Heart left ventricle (tissue), 16 donors: ENCODE data around the gene ALG1. TPM values are rescaled to one million over a fixed set of nuclear protein-coding genes. Genes with fewer than 3 reads are reported as not detected.
A peak's percentile ranks its signal among the peaks of the same experiment; 100 is the strongest.

Experiments used
- ATAC-seq, 4 donors: fragments of 200-7000 bp; cut with Tn5 transposase; one replicate each; pipeline ENCODE4 v1.9.1; 2020 to 2022; ENCODE audit warnings: moderate library complexity in 4 of 4, mild to moderate bottlenecking in 3 of 4, moderate number of reproducible peaks in 1 of 4
- DNase-seq, 5 donors: peaks; one replicate each; pipeline ENCODE4 v3.0.0-alpha.2; 2020
- H3K27ac ChIP-seq, 12 donors: fragments of 200-600 bp; sonication (generic) in 4 of 12; one replicate each; pipeline versions ENCODE4 v1.5.0 to v1.8.0; 2016 to 2022; ENCODE audit warnings: mild to moderate bottlenecking in 2 of 12
- H3K27me3 ChIP-seq, 9 donors: fragments of 200-600 bp; sonication (generic) in 2 of 9; one replicate each; pipeline versions ENCODE4 v1.5.1 to v1.8.0; 2016 to 2022; ENCODE audit warnings: mild to moderate bottlenecking in 3 of 9
- H3K36me3 ChIP-seq, 9 donors: fragments of 200-600 bp; sonication (generic) in 2 of 9; one replicate each; pipeline versions ENCODE4 v1.5.0 to v1.8.0; 2018 to 2022; ENCODE audit warnings: mild to moderate bottlenecking in 2 of 9
- H3K4me1 ChIP-seq, 12 donors: fragments of 200-600 bp; sonication (generic) in 4 of 12; one replicate each; pipeline versions ENCODE4 v1.5.0 to v1.8.0; 2016 to 2022; ENCODE audit warnings: mild to moderate bottlenecking in 3 of 12
- H3K4me3 ChIP-seq, 12 donors: fragments of 200-600 bp; sonication (generic) in 4 of 12; one replicate each; pipeline versions ENCODE4 v1.5.0 to v1.8.0; 2017 to 2022; ENCODE audit warnings: mild to moderate bottlenecking in 9 of 12, moderate library complexity in 4 of 12
- H3K9me3 ChIP-seq, 12 donors: fragments of 200-600 bp; sonication (generic) in 4 of 12; one replicate each; pipeline versions ENCODE4 v1.5.0 to v1.8.0; 2016 to 2022; ENCODE audit warnings: mild to moderate bottlenecking in 1 of 12
- CTCF ChIP-seq, 12 donors: fragments of 200-600 bp; sonication (generic) in 4 of 12; IDR thresholded peaks; one replicate each; pipeline versions ENCODE4 v1.5.0 to v1.8.0; 2018 to 2022; ENCODE audit warnings: antibody characterized with exemption in 12 of 12, mild to moderate bottlenecking in 5 of 12
- POLR2A ChIP-seq, 2 donors: fragments of 450-650 bp; IDR thresholded peaks; one replicate each; pipeline ENCODE4 v1.6.1; 2017; ENCODE audit warnings: antibody characterized with exemption in 2 of 2, mild to moderate bottlenecking in 2 of 2, moderate library complexity in 2 of 2
- WGBS, 4 donors: extraction: QIAGEN DNeasy Blood & Tissue Kit in 2 of 4; methylation state at CpG; one replicate each; pipeline versions ENCODE4 v1.1.5 to v1.1.7; 2013 to 2018; 5-methylcytosine and 5-hydroxymethylcytosine counted together
- intact Hi-C, 10 donors: fragments of 100-400 bp; cut with DNase I; formaldehyde crosslinking; loops; one replicate each; pipeline versions ENCODE4 v1.11.1 to v1.14.2; 2022
- polyA plus RNA-seq, 2 donors: library from polyadenylated mRNA; stranded (reverse); fragments of 200-250 nt; gene quantifications; one replicate each; pipeline ENCODE4 v1.2.3, GENCODE V29; 2013
- total RNA-seq, 9 donors: library from RNA; depleted of rRNA in 2 of 9; stranded (reverse); fragments of >200 nt in 2 of 9; fragmentation: NEBNext Ultra II Directional in 3 of 9; extraction: Animal tissue kit (Norgen Biotek cat#: 25700) in 3 of 9; gene quantifications; one replicate each; pipeline versions ENCODE4 v1.1.0 to v1.2.4, GENCODE V29; 2016 to 2023
- donor health status: ischemic (EF 13 %, LVEDD 7.1; RV severe dilation, severe dysfunction).
- donor health status: healthy with polysubstance abuse.
- donor health status: DM: no; HTN: yes; CAD: no.
- donor health status: DM: no; HTN: no; CAD: no.
- donor health status: ischemic (EF 25% LVEDD 6.9; RV normal size, moderate dysfunction).
- donor health status: ischemic (EF 25% LVEDD 5.7; RV mildly dilated, moderate dysfunction).
- donor health status: healthy.
- donor health status: DM: yes; HTN: yes; CAD: no.
- donor health status: ischemic (EF 35%, LVEDD 5.7; RV mildly dilated, moderate dysfunction).
- donor health status: nonischemic (EF 11% LVEDD 7.7; RV severe dilation, severe dysfunction).
- donor health status: DM: yes; HTN: yes; CAD: no.
- donor health status: PGD.
- donor health status: ischemic (EF 29% LVEDD 5.4; RV normal size, mild dysfunction).
- donor health status: nonischemic (EF 23%, LVEDD 6.1; RV moderate dilation, normal function).

ALG1 gene
- total and polyA plus RNA-seq, 11 donors, result 6.0 to 17.1 (median 9.7) TPM

GRCh38 chr16:5054876-5055865 is 16.5 kb upstream of the ALG1 start:
- DNase-seq (peak in 1 of 5 donors; percentile 1), ATAC-seq (no peak)
- WGBS, 4 donors, result 89 to 92% (median 92%) methylated on average over 14 to 16 of the region's 16 CpGs
- H3K9me3 ChIP-seq, result peaks cover 0 to 9% (median 0%) of the 10 kb centered on the region in 12 donors
- H3K36me3 ChIP-seq, result no peaks in the 10 kb centered on the region
- intact Hi-C loops, result no loop called here
- peaks cover 0 to 9% (median 0%) of the 10 kb centered on the region in 12 donors for H3K4me1 ChIP-seq
- no peak overlapping the region for H3K4me3 ChIP-seq
- H3K27ac ChIP-seq, result no peak overlapping the region
- TF ChIP-seq CTCF (IDR thresholded peaks at IDR 0.05), result no peak
- no peak for TF ChIP-seq POLR2A (IDR thresholded peaks at IDR 0.05)
- H3K27me3 ChIP-seq, result no peaks in the 10 kb centered on the region

- 14 to 27% (median 21%) methylated on average over 10 to 11 of the region's 11 CpGs for WGBS, 4 donors
- Histone ChIP-seq H3K27me3 (no peaks in the 10 kb centered on the region), H3K9me3 (no peaks in the 10 kb centered on the region), H3K27ac (no peak overlapping the region), H3K4me3 (no peak overlapping the region), H3K4me1 (peaks cover 0 to 9% (median 0%) of the 10 kb centered on the region in 12 donors), H3K36me3 (no peaks in the 10 kb centered on the region)
- DNase-seq, result no peak
- intact Hi-C loops, result no loop called here
- TF ChIP-seq POLR2A (IDR thresholded peaks at IDR 0.05) (no peak), CTCF (IDR thresholded peaks at IDR 0.05) (peak in 7 of 12 donors; percentile 7 to 38 (median 24))
- ATAC-seq, result peak in 1 of 4 donors; percentile 41
Observed at GRCh38 chr16:5056352-5056751, 15.3 kb upstream of the ALG1 start.

GRCh38 chr16:5058476-5058875 is 13.2 kb upstream of the ALG1 start:
- WGBS, 4 donors, result 24 to 52% (median 34%) methylated on average over 3 to 7 of the region's 7 CpGs
- H3K4me3 ChIP-seq, result no peak overlapping the region
- ATAC-seq (peak; percentile 38 to 89 (median 78)), DNase-seq (peak in 3 of 5 donors; percentile 35 to 52 (median 37))
- peak overlapping the region in 1 of 12 donors; percentile 62 for H3K27ac ChIP-seq
- TF ChIP-seq POLR2A (IDR thresholded peaks at IDR 0.05) (no peak), CTCF (IDR thresholded peaks at IDR 0.05) (peak in 4 of 12 donors; percentile 11 to 38 (median 26))
- H3K36me3 ChIP-seq, result no peaks in the 10 kb centered on the region
- peaks cover 0 to 9% (median 0%) of the 10 kb centered on the region in 12 donors for H3K4me1 ChIP-seq
- no peaks in the 10 kb centered on the region for H3K9me3 ChIP-seq
- no peaks in the 10 kb centered on the region for H3K27me3 ChIP-seq
- intact Hi-C loops, result no loop called here

- H3K27me3 ChIP-seq, result no peaks in the 10 kb centered on the region
- no peaks in the 10 kb centered on the region for H3K9me3 ChIP-seq
- DNase-seq, result no peak
- TF ChIP-seq CTCF (IDR thresholded peaks at IDR 0.05), result no peak
- intact Hi-C loops, result no loop called here
- H3K27ac ChIP-seq, result no peak overlapping the region
- no peak for ATAC-seq
- H3K4me3 ChIP-seq, result no peak overlapping the region
- WGBS, 4 donors, result 73 to 83% (median 76%) methylated on average over 6 of the region's 6 CpGs
- peaks cover 0 to 9% (median 0%) of the 10 kb centered on the region in 12 donors for H3K4me1 ChIP-seq
- no peaks in the 10 kb centered on the region for H3K36me3 ChIP-seq
Observed at GRCh38 chr16:5059386-5060072, 12.1 kb upstream of the ALG1 start.
